Mucosa of stomach (tissue), 1 donor: ENCODE results near the gene ETS1.
A peak's percentile ranks its signal among the peaks of the same experiment; 100 is the strongest.

Experiments used
- H3K27me3 ChIP-seq: one replicate; pipeline ENCODE4 v1.7.0; 2013; ENCODE audit warnings: mild to moderate bottlenecking, low read length; ENCODE audit not compliant: control insufficient read depth, insufficient read depth
- H3K36me3 ChIP-seq: one replicate; pipeline ENCODE4 v1.7.0; 2013; ENCODE audit warnings: low read length; ENCODE audit not compliant: control insufficient read depth, insufficient read depth
- H3K4me1 ChIP-seq: one replicate; pipeline ENCODE4 v1.7.0; 2013; ENCODE audit warnings: mild to moderate bottlenecking, low read length; ENCODE audit not compliant: control insufficient read depth, insufficient read depth
- H3K4me3 ChIP-seq: one replicate; pipeline ENCODE4 v1.7.0; 2013; ENCODE audit warnings: low read length
- H3K9ac ChIP-seq: one replicate; pipeline ENCODE4 v1.7.0; 2013; ENCODE audit warnings: mild to moderate bottlenecking, low read length, moderate library complexity
- H3K9me3 ChIP-seq: one replicate; pipeline ENCODE4 v1.7.0; 2013; ENCODE audit warnings: mild to moderate bottlenecking, low read length, moderate library complexity; ENCODE audit not compliant: control insufficient read depth
- donor health status: Pancreatic carcinoma.

The ETS1 gene

DNA sequence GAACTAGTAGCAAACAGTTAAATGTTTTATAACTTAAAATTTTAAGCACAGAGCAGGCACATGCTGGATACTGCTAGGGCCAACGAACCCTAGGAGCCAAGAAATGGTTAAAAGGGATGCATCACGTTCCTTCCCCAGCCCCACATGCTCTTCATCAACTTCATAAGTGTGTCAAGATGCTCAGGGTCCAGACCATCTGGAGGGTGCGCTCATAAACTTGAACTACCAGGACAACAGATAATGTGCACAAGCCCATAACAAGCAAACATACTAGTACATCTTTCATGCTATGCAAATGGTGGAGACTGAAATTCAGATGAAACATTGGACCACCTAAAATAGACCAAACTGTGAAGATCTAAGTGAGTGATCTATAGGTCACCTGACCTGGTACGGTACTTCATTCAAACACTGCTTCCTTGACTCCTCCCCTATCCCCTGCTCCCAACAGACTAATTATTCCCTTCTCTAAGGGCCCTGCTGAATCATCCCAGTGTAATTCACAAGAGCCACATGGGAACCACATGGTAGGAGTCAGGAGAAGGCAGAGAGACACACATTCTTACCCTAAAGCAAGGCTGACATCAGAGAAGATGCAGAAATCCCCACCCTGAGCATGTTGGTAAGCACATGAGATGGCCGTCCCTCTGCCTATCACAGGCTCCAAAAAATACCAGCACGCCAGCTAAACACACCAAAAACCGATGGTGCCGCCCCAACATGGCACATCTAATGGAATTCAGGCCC lies 83.9 kb downstream of the ETS1 start:
- Histone ChIP-seq H3K4me3 (no peak overlapping the region), H3K27me3 (no peaks in the 10 kb centered on the region), H3K36me3 (no peaks in the 10 kb centered on the region), H3K9ac (peak overlapping the region; percentile 16), H3K4me1 (peaks cover 76% of the 10 kb centered on the region), H3K9me3 (no peaks in the 10 kb centered on the region)

DNA sequence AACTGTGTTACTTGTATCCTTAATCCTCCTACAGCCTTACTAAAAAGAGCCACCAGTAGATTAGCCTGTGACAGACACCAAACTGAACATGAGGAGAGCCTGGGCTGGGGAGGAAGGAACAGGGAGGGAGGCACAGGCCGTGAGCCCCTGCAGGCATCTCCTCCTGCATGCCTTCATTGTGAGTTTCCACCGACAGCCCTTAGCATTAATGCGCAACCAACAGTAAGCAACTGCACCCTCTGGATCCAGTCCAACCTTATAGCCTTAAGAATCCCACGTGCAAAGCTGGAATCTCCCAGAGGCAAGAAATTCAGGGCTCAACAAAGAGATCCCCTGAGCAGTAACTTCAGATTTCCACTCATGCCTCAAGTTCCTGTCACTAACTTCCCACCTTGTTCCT lies 84.6 kb downstream of the ETS1 start:
- Histone ChIP-seq H3K36me3 (no peaks in the 10 kb centered on the region), H3K27me3 (no peaks in the 10 kb centered on the region), H3K9me3 (no peaks in the 10 kb centered on the region), H3K4me1 (peaks cover 71% of the 10 kb centered on the region), H3K4me3 (no peak overlapping the region), H3K9ac (no peak overlapping the region)

DNA sequence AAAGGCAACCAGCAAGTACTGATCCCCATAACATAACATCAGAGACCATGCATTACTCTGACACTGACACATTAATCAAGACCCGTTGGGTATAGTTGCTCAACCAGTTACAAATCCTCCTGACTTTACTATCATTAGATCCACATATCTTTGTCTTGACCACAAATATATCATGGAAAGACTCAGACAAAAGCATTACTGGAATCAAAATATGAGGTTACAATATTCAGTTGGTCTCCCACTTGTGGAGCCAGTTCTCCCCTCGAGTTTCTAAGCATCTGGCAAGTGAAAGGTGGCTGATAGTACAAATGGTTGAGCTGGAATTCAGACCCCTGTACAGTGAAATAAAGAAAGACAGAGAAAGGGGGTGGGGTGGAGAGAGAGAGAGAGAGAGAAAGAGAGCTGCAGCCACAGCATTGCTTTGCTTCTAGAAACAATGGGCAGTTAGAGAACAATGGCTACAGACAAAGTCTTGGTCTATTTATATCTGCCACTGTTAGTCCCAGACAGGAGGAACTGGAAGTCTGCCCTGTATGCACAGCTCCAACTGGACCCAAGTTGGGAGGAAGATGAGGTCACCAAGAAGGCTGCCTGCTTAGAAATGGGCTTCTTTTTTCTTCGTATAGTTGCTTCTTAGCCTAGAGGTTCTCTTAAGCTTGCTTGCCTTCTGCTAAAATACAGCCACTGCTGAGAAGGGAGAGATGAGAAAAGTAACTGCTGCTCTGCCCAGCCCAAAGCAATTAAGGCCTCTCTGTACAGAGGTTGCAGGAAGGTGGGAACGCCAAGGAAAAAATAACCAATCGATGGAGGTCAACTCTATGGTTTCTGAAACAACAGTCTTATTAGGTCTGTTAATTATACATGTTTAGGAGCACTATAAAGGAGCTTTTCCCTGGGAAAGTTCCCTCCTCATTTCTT lies 85.5 kb downstream of the ETS1 start:
- H3K4me3 ChIP-seq, result no peak overlapping the region
- no peaks in the 10 kb centered on the region for H3K9me3 ChIP-seq
- no peak overlapping the region for H3K9ac ChIP-seq
- H3K4me1 ChIP-seq, result peaks cover 72% of the 10 kb centered on the region
- H3K36me3 ChIP-seq, result no peaks in the 10 kb centered on the region
- H3K27me3 ChIP-seq, result no peaks in the 10 kb centered on the region

DNA sequence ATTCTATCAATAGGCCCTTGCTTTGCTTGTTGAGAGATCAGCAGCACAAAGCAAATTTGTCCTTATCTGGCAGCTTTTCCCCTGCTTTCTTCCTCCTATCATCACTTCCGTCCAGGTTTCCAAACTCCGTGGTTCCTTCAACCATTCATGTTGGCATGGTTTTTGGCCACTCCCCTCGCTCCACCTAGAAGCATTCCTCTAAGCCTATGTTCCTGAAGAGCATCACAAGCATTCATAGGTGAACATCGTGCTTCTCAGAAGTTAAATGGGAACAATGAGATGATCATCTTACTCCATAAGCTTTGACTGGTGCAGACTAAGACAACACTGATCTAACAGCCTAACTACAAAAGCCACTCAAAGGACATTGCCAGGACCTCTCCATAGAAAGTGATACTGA lies 86.3 kb downstream of the ETS1 start:
- no peaks in the 10 kb centered on the region for H3K36me3 ChIP-seq
- no peaks in the 10 kb centered on the region for H3K9me3 ChIP-seq
- peaks cover 72% of the 10 kb centered on the region for H3K4me1 ChIP-seq
- no peak overlapping the region for H3K9ac ChIP-seq
- H3K27me3 ChIP-seq, result no peaks in the 10 kb centered on the region
- H3K4me3 ChIP-seq, result no peak overlapping the region

DNA sequence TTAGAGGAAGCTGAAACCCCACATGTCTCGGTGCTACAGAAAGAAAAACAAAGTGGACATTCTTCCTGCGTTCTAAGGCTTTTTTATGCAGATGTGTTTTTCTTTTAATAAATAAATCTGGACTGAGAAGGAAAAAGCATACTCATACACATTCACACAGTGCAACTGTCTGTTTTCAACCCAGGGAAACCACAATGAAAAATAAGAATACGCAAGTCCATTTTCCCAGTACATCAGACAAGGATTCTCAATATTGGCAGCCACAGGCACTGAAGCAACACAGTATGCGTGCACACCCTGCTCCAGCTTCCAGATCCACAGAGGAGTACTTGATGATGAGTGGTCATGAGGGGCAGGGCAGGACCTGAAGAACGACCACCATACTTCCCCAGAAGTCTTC lies 86.9 kb downstream of the ETS1 start:
- Histone ChIP-seq H3K36me3 (no peaks in the 10 kb centered on the region), H3K4me3 (no peak overlapping the region), H3K9ac (no peak overlapping the region), H3K27me3 (no peaks in the 10 kb centered on the region), H3K4me1 (peaks cover 75% of the 10 kb centered on the region), H3K9me3 (no peaks in the 10 kb centered on the region)

DNA sequence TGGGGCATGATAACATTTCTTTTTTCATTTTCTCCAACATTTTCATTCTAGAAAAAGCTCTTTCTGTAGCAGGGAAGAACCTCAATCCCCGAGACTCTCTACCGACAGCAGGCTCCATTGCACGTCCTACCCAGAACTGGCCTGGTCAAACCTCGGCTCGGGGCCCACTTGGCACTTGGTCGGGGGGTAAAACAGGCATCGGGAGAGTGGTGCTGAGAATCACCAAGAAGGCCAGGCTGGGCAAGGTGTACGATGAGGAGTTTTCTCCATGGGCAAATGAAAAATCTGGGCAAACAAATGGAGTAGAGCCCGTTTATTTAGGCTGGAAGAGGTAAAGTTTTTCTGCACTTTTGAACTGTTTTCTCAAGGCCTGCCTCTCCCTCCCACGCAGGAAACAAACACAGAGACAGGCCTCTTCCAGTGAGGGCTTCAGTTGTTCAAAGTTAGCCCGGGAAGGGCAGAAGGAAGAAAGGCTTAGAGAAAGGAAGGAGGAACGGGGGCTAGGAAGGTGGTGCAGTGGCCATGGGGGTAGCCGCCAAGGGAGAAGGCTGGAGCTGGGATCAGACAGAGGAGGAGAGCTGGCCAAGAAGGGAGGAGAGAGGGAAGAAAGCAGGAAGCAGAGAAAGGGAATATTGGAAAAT lies 87.6 kb downstream of the ETS1 start:
- Histone ChIP-seq H3K36me3 (no peaks in the 10 kb centered on the region), H3K27me3 (no peaks in the 10 kb centered on the region), H3K9me3 (no peaks in the 10 kb centered on the region), H3K4me3 (no peak overlapping the region), H3K4me1 (peaks cover 67% of the 10 kb centered on the region), H3K9ac (no peak overlapping the region)

DNA sequence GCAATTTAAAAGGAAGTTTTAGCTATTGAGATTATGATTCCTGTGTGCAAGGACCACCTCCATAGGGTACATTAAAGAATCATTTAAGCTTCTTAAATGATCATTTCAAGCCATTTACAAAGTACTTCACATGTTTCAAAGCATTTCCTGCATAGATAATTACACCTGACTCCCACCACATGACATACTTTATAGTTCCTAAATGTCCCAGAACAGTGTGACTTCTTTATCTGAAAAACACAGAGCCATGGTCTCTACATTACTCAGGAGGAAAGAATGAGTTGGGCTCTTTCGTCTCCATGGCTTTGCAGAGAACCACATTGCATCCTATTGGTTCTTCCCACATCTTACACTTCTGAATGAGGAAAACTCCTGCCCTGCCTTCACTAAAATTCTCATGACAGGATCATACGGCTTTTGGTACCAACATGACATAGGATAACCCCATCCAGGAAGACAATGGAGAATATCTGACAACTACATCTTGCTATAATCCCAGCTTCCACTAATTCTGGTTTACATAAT lies 88.6 kb downstream of the ETS1 start:
- Histone ChIP-seq H3K9me3 (no peaks in the 10 kb centered on the region), H3K36me3 (no peaks in the 10 kb centered on the region), H3K9ac (no peak overlapping the region), H3K4me1 (peaks cover 62% of the 10 kb centered on the region), H3K27me3 (no peaks in the 10 kb centered on the region), H3K4me3 (no peak overlapping the region)

DNA sequence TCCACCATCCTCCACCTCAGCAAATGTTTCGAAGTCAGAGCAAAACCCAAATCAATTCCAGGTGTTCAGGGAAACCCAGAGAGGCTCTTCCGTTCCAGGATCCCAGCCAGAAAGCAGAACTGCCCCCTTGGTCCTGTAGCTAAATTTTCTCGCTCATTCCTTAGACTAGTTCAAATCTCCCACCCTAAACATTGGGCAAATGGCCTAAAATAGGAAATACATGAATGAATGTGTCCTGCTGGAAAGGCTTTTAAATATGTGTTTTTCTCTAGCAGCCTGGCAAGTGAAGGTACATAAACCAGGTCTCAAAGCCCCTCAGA lies 89.6 kb downstream of the ETS1 start:
- no peak overlapping the region for H3K4me3 ChIP-seq
- H3K36me3 ChIP-seq, result no peaks in the 10 kb centered on the region
- H3K27me3 ChIP-seq, result no peaks in the 10 kb centered on the region
- H3K4me1 ChIP-seq, result peaks cover 60% of the 10 kb centered on the region
- no peak overlapping the region for H3K9ac ChIP-seq
- H3K9me3 ChIP-seq, result no peaks in the 10 kb centered on the region

DNA sequence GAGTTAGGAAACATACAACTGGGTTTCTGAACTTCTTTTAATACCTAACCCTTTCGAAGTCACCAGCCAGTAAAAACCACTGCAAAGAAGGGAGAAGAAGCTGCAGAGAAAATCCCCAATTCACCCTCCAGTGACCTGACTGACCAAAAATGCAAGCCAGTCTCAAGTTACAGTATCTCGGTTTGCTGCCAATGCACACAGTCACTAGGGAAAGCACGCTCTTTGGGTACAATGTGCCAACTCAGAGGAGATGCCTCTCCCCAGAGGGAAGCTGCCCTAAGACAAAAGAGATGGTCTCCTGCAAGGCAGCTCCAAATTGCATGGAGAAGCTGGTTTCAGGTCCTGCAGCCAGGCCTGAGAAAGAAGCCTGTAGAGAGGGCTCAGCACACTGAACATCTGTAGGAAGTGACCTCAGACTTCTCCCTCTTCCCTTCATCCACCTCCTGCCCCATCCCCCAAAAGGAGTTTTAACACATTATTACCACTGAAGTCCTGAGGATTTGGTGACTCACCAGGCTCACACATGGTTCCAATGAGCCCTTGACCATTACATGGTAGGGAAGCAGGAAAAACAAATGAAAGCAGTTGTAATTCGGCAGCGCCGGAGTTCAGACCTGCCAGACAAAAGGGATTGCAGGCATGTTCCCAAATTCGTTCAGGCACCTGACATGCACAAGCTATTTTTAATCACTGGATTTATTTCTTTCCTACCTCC lies 90.1 kb downstream of the ETS1 start:
- no peaks in the 10 kb centered on the region for H3K9me3 ChIP-seq
- no peaks in the 10 kb centered on the region for H3K27me3 ChIP-seq
- H3K36me3 ChIP-seq, result no peaks in the 10 kb centered on the region
- H3K4me3 ChIP-seq, result no peak overlapping the region
- H3K4me1 ChIP-seq, result peaks cover 60% of the 10 kb centered on the region
- H3K9ac ChIP-seq, result no peak overlapping the region

DNA sequence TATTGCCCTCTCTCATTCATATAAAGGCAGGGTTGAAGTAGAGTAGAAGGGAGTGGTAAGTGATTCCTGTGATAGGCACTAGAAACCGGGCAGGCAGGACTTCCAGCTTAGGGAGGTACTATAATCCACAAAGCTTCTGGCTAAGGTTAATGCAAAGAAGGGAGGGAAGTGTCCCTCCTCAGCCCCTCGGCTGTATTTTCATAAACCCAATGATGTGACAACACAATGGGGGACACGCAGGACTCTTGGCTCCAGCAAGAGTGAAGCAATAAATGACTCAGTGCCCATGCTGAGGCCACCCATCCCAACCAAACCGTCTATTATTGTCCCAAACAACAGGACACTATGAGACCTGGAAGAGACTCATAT lies 90.7 kb downstream of the ETS1 start:
- H3K4me1 ChIP-seq, result peaks cover 55% of the 10 kb centered on the region
- no peaks in the 10 kb centered on the region for H3K36me3 ChIP-seq
- H3K27me3 ChIP-seq, result no peaks in the 10 kb centered on the region
- no peak overlapping the region for H3K4me3 ChIP-seq
- H3K9me3 ChIP-seq, result no peaks in the 10 kb centered on the region
- H3K9ac ChIP-seq, result peak overlapping the region; percentile 1

DNA sequence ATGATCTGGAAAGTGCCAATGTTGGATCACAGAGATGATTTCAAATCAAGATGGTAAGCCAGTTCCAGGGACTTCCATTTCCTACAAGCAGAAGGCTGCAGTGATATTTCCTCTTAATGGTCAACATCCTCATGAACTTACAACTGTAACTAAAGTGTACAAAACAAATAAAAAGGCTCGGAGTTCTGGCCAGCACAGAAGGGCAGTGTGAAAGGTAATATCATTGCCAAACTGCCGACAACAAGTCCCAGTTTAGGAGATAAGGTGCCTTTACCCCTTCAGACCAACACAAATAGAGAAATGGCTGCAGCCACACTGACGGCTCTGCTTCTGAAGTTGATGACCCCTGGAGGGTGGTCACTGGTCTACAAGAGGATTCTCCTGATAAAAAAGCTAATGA lies 91.1 kb downstream of the ETS1 start:
- H3K36me3 ChIP-seq, result no peaks in the 10 kb centered on the region
- H3K4me3 ChIP-seq, result no peak overlapping the region
- H3K9me3 ChIP-seq, result no peaks in the 10 kb centered on the region
- H3K27me3 ChIP-seq, result no peaks in the 10 kb centered on the region
- H3K9ac ChIP-seq, result peak overlapping the region; percentile 1
- H3K4me1 ChIP-seq, result peaks cover 53% of the 10 kb centered on the region
